Smooth muscle cell of the brain vasculature (primary cell): ENCODE results near the gene PALM.
A peak's percentile ranks its signal among the peaks of the same experiment; 100 is the strongest.

ENCODE experiments used
- DNase-seq: peaks from one replicate; pipeline ENCODE4 v3.0.0-alpha.2; 2012; ENCODE audit warnings: low read depth, low spot score

The PALM gene

DNA sequence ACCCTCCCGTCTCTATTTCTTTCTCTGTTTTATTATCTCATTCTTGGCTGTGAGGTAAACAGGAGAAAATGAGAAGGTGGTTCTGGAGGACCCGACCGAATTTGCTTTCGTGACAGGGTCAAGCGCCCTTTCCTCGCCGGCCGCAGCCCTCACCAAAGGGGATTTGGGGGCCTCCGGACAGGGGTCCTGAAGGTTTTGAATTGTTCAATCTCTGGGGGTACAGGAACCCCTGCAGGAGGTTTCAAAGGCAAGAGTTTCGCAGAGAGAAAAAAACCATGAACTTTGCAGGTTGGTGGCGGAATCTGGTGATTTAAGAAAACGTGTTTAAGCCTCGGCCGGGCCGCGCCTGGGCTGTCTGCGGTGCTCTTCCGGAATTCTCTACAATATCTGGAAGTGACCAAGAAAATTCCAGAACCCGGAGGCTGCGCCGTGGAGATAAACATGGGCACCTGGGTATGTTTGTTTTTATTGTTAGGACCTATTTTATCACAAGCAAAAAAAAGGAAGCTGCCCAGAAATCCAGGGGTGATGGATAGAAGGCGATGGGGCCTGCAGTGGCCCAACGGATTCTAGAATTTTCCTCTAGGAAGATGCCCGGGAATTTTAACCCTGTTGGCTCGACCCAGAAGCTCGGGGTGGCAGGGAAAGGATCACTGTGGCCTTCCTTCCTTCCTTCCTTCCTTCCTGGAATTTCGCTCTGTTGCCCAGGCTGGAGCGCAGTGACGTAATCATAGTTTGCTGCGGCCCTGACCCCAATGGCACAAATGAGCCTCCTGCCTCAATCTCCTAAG is 74.3 kb downstream of the PALM start:
- no peak for DNase-seq

DNA sequence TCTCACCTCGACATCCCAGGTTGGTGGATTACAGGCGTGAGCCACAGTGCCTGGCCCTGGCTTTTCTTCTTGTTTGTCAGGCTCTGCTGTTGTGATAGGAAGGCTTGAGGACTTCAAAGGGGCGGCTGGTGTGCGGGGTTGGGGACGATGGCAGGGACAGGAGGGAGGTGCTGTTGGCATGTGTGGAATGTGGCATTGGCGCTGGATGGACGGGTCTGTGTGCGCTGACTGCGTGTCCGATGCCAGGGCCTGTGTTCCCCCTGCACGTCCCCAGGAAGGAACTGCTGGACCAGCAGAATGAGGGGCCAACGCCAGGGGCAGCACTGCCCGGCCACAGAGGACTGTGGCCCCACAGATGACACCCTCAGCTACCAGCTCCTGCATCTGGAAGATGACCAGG is 75.8 kb downstream of the PALM start:
- no peak for DNase-seq

DNA sequence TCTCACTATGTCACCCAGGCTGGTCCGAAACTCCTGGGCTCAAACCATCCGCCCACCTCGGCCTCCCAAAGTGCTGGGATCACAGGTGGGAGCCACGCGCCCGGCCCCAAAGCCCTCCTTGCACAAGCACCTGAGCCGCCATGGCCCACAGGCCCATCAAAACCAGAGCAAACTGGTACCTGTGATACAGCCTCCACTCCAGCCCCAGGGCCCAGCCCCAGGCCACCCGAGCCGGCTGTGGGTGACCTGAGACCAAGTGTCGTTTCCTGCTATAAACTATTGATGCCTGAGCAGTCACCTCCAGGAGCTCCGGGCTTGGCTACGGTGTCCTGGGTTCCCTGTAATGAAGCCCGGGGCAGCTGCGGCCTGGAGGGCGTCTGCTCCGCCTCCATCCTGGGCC is 78.8 kb downstream of the PALM start:
- DNase-seq, result no peak

DNA sequence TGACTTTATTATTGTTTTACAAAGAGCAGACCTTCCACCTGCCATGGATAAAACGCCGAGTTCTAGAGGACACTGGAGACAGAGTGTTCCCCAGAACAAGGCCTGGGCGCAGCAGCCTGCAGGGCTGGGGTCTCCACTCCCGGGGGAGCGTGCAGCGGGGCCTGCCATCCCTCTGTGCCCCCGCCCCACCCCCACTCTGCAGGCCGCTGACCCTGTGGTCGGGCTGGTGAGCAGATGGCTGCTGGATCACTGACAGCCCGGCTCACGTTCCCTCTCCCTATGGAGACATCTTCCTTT is 79.9 kb downstream of the PALM start:
- DNase-seq, result no peak

DNA sequence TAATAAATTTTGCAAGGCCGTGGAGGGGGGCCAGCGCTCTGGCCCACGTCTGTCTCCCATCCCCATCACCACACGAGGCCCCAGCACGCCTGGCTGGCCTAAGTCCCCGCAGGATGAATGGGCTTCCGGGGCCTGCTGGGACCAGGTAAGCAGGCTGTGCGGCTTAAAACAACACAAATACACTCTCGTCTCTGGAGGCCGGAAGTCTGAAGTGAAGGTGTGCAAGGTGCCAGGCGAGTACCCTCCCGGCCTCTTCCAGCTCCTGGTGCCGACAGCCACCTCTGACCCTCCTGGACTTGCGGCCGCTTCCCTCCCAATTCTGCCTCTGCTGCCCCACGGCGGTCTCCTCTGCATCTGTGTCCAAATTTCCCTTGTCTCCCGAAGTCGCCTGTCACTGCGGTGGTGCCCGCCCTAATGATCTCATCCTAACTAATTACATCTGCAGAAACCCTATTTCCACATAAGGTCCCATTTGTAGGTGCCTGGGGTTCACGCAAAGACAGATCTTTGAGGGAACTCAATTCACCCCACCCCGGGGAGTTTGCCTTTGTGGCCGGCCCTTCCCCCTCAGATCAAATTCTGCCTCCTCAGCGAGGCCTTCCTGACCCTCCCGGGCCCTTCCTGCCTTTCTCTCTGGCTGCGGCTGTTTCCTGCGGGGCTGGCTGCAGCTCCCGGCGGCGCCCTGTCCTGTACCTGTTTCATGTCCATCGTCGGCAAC is 80.4 kb downstream of the PALM start:
- DNase-seq, result no peak

DNA sequence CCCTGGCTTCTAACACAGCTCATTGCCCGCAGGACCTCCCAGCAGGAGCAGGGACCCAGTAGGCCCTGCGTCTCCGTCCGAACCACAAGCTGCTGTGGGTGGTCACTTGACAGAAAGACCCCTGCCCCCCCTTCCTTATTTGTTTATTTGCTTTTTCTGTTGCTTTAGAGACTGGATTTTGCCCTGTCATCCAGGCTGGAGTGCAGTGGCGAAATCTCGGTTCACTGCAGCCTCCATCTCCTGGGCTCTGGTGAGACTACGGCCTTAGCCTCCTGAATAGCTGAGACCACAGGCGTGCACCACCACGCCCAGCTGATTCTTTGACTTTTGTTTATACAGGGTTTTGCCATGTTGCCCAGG is 80.9 kb downstream of the PALM start:
- DNase-seq, result no peak

DNA sequence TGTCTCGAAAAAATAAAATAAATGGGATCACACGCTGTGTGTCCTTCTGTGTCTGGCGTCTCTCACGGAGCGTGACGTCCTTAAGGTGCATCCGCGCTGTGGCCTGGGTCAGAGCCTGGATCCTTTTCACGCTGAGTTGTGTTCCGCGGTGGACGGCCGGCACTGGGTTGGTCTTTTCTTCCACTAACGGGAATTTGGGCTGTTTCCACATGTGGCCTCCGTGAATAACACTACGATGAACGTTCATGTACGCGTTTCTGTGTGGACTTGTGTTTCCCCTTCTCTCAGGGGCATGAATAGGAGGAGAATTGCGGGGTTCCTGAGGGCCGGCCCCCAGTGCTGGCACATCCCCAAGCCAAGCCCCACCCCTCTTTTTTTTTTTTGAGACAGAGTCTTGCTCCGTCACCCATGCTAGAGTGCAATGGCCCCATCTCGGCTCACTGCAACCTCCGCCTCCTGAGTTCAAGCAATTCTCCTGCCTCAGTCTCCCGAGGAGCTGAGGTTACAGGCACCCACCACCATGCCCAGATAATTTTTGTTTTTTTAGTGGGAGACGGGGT is 82.4 kb downstream of the PALM start:
- DNase-seq, result no peak

DNA sequence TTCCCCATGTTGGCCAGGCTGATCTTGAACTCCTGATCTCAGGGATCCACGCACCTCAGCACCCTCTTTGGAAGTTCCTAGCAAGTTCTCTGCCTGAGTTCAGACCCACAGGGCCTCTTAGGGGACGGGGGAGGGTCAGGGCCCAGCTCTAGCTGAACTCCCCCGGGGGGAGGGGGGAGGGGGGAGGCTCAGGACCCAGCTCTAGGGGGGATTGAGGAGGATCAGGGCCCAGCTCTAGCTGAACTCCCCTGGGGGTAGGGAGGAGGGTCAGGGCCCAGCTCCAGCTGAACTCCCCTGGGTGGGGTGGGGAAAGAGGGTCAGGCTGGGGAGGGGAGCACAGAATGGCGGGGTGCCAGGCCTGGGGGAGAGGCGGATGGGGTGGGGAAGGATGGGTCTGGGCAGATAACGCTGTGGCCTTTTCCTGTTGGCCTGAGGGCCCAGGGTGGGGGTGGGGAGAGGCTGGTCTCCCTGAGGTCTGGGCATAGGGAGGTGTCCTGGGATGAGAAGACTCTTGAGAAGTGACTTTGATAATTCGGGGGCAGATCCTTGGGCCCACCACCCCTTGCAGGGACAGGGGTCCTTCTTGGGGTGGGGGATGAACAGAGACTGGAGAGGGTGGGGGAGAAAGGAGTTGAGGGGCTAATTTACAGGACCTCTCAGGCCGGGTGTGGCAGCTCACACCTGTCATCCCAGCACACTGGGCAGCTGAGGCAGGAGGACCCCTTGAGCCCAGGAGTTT is 83.0 kb downstream of the PALM start:
- no peak for DNase-seq

DNA sequence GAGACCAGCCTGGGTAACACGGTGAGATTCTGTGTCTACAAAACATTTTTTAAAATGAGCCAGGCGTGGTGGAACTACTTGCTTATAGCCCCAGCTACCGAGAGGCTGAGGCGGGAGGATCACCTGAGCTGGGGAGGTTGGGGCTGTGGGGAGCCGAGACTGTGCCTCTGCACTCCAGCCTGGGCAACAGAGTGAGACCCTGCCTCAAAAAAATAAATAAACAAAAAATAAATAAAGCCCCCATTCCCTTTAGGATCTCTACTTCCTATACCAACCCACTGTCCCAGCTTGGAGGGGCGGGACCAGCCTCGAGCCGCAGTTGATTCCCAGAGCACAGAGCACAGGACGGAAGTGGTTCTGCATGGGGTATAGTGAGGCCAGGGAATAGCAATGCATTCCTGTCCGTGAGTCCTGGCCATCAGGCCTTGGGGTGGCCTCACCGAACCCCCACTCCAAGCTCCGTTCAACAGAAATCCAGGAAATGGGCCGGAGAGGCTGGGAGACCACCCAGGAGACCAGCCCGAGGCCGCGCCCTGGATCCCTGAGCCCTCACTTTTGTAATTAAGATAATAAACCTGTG is 83.7 kb downstream of the PALM start:
- DNase-seq, result no peak

DNA sequence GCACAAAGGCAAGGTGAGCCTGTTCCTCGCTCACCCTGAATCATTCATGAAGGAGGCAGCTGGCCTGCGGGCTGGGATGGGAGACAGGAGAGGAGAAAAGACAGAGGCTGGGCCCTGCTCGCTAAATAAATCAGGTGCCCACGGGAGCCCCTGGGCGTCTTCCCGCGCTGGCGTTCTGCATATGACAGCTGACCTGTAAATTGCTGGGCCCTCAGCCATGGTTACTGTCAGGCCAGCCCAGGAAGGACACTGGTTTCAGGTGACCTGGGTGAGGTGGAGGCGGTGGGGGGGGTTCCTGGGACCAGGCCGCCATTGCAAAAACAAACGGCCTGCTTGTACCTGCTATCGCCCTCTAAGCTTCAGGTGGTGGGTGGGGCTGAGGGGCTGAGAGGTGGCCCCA is 85.1 kb downstream of the PALM start:
- DNase-seq, result no peak

DNA sequence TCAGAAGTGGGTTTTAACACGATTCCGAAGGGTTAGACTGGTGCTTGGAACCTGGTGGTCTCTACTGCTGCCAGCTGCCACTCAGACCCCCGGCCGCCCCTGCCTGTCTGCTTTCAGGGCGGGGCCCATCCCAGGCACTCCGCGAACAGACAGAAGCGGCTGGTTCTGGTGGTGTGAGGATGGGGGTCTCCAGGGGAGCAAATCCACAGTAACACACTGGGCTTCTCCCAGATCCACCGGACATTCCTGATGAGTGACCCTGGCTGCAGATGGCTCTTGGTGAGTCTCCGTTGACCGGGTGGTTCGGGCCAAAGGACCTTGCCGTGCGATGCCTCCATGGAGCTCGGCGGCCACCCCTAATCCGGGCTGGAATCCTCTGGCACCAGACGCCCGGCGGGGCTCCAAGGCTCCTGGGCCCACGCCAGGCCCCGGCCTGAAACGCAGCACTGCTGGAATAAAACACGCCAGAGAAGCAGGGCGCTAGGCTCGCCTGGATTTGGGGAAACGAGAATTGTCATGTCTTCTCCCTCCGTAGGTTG is 86.4 kb downstream of the PALM start:
- DNase-seq, result no peak

DNA sequence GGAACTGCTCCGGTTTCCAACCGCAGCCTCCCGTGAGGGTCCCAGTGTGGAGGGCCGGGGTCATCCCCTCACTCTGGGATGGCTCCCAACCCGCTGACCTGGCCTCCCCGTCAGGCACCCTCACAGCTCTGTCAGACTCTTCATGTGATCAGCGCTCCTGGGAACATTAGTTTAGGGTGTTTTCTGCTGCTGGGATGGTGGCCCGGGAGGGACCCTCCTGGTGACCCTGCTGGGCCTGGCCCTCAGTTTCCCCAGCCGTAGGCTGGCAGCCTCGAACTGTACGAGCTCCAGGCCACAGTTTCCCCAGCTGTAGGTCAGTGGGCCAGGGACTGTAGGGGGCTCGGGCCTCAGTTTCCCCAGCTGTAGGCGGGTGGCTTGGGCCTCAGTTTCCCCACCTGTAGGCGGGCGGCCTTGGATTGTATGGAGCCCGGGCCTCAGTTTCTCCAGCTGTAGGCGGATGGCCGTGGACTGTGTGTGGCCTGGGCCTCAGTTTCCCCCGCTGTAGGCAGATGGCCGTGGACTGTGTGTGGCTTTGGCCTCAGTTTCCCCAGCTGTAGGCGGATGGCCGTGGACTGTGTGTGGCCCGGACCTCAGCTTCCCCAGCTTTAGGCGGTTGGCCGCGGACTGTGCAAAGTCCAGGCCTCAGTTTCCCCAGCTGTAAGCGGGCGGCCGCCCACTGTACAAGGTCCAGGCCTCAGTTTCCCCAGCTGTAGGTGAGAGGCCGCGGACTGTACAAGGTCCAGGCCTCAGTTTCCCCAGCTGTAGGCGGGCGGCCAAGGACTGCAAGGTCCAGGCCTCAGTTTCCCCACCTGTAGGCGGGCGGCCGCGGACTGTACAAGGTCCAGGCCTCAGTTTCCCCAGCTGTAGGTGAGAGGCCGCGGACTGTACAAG is 87.2 kb downstream of the PALM start:
- DNase-seq, result no peak

DNA sequence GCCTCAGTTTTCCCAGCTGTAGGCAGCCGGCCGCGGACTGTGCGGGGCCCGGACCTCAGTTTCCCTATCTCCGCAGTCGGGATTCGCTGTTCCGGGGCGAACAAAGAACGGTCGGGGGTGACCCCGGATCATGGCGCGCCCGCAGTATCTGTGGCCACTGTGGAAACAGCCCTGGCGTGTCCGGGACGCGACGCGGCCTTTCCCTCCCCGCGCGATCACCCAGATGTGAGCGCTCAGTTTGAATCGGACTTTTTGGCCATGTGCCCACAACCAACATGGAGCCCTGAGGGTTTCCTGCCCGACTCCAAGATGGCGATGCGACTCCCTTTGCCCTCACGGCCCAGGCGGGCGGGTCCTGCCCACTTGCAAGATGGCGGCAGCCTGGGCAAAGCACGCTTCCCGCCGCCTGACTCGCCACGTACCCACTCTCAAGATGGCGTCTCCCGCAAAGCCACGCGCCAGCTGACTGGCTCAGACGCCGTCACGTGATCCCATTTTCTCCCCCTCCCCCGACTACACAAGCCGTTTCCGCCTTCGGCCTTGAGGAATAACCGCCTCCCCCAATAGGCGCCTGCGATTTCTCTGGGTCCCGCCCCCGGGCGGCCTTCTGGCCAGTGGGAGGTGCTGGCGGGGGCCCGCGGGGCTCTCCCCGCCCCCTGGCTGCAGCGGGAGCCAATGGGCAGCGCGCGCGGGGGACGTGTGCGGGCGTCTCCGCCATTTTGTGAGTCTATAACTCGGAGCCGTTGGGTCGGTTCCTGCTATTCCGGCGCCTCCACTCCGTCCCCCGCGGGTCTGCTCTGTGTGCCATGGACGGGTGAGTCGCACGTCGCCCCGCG is 88.2 kb downstream of the PALM start, which contains the start of gene PTBP1:
TSS of gene PTBP1 (plus strand) at position 761 of the 836 bp plus-strand sequence. CDS start at position 807, 46 bp downstream.
- peak; percentile 100 for DNase-seq
